Stimulated activated CD8-positive, alpha-beta memory T cell treated with anti-CD3 and anti-CD28 coated beads, Interleukin-12 subunit alpha, Interleukin-12 subunit beta, amount 100 ng/mL, for 1 hour (primary cell): ENCODE results near the gene ZNF774.
A peak's percentile ranks its signal among the peaks of the same experiment; 100 is the strongest.
"Not testable (repeated sequence)": the region's sequence is repeated elsewhere in the genome, so short reads cannot be mapped to it uniquely, and the experiment has no call there.

Experiments
- DNase-seq: peaks from one replicate; pipeline ENCODE4 v3.0.0-alpha.2; 2020; ENCODE audit warnings: low read depth

Gene ZNF774

DNA sequence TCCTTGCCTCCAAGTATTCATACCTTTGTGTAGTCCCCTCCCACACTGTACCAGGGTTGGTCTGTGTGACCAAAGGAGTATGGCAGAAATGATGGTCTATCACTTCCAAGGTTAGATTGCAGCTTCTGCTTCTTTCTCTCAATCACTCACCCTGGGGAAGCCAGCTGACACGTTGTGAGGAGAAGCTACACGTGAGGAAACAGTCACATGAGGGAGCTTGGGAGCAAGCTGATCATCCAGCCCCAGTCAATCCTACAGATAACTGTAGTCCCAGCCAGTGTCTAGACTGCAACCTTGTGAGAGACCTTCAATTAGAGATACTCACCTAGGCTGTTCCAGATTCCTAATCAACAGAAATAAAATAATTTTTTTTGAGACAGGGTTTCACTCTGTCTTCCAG lies 6.2 kb upstream of the ZNF774 start:
- DNase-seq = no peak

DNA sequence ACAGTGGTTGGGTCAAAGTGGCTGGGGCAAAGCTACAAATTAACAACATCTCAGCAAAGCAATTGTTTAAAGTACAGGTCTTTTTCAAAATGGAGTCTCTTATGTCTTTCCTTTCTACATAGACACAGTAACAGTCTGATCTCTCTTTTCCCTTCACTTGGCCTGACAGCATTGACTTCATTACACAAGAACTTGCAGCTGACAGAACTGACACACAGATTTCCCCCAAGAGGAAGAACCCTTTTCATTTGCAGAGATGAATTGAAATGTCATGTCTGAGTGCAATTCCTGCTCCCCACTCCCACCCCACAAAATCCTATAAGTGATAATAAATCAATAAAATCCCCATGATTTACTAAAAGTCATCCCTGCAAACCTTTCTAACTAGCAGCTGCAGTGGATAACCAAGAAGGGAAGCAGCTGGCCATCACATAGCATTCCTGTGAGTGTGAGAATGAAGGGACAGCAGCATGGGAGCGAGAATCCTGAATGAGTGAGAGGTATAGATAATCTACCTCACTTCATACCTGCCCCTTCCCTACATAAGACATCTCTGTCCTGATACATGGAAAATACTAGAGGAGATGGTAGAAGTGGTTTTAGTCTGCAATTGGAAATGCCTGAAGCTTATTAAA lies 4.5 kb upstream of the ZNF774 start:
- not testable (repeated sequence) for DNase-seq

DNA sequence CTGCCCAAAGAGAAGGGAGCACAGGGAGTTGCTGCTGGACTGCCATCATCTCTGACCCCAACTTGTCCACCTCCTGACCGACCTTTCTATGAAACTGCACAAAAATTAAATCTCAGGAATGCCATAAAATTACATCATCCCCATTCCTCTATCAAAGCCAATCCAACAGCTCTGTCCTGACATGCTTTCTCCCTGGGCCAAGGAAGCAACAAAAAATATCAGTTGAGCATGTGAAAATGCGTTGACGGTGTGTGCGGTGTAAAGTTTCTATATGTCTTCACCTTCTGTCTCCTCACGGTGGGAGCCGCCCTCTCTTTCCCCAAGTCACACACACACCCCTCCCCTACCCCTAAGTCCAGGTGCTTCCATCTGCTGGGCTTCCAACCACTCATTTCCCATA lies 3.6 kb upstream of the ZNF774 start:
- no peak for DNase-seq

DNA sequence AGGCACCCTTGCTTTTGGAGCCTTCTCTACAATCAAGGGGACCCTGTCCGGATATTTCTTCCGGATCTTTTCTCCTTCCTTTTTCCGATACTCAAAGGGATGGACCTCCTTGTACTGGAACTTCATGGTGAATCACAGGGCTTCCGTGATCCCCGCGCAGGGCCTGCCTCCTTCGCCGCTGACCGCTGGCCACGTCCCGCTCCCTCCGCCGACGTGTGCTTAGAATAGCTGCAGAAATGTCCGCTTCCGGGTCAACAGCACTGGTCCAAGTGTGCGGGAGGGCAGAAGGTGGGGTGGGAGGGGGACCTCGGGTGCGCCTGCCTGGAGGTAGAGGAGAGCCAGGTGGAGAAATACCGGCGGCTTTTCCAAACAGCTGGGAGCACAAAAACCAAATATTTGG lies 3.0 kb upstream of the ZNF774 start:
- no peak for DNase-seq

DNA sequence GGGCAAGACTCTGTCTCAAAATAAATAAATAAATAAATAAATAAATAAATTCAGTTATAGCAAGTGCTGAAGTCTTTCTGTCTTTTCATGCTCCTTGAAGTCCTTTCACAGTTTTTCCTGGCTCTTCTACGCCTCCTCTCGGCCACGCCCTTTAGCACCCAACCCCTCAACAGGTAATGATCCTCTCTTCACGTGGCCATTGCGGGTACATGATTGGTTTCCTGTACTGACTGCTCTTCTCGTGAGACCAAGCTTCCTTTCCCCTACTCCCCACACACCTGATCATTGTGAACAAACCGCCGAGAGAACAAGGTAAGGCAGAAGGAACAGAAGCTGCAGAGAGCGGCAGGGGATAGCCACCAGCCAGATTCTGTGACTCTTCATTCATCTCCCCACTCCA lies 2.3 kb upstream of the ZNF774 start:
- DNase-seq = no peak

DNA sequence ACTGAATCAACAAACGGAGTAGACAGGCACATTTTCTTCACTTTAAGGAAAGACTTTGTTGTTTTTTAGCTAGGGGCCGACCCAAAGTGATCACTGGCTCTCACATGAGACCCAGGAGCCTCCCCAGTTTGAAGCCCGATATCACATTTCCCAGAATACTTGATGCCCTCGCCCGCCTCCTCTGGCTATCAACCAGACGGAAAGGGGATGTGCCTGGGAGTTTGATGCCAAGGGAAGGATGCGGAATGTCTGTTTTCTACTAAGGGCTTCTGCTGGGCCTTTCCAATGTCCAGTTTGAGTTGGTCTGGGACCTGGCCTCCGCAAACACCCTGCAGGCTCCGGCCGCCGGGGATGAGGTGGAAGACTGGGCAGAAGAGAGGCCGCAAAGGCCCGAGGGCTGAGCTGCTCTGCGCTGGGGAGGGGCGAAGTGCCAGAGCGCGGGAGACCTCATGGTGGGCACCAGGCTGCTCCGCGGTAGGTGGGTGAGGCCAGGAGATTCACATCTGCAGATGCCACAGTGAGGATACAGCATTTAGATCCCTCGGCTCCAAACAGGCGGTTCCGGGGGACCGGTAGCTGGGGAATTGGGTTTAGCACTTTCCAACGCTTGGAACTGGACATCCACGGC lies 491 bp upstream of the ZNF774 start:
- DNase-seq = no peak

DNA sequence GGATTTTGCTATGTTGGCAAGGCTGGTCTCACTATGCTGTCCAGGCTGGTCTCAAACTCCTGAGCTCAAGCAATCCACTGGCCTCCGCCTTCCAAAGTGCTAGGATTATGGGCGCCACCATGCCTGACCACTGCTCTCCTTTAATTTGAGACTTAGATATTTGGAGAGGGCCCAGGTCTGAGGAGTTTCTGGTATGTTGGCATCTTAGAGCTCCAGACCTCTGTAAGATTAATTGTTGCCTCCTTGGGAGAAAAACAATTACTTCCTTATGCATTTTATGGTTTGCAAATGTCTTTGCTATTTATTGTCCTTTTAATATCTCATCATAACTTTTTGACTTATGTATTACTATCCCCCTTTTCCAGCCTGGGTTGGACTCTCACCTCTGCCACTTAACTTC lies 2.9 kb downstream of the ZNF774 start:
- no peak for DNase-seq

DNA sequence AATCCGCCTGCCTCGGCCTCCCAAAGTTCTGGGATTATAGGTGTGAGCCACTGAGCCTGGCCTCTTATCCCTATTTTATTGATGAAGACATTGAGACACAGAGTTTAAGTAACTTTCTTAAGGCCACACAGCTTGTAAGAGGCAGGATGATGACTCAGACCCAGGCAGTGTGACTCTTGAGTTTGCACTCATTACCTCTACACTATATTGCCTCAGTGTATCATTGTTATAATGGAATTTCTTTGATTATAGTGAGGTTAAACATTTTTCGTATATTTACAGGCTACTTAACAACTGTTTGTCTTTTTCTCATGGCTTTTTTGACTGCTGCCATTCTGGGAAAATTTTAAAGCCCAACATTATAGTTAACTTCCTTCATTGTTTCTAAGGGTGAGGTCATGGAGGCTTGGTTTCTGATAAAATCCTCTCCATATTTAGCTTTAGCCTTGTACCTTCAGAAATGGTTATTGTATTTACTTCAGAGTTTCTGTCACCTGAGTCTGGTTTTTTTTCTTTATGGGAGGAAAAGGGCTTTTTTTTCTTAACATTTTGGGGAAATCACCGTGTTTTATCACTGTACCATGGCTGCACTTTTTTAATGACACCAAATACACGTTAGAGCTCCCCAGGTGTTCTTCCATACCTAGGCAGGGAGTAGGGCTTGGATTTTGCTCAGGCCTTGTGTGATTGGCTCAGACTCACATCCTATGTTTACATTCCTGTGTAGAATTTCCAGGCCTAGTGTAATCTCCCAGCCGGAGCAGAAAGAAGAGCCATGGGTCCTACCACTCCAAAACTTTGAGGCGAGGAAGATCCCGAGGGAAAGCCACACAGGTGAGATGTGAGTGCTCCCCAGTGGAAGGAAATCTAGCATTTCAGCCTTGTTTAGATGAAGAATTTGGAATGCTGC lies 6.3 kb downstream of the ZNF774 start:
- DNase-seq = no peak

DNA sequence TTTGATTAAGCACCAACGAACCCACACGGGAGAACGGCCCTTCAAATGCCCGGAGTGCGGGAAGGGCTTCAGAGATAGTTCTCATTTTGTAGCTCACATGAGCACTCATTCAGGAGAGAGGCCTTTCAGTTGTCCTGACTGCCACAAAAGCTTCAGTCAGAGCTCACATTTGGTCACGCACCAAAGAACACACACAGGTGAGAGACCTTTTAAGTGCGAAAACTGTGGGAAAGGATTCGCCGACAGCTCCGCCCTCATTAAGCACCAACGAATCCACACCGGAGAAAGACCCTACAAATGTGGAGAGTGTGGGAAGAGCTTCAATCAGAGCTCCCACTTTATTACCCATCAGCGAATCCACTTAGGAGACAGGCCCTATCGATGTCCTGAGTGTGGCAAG lies 8.7 kb downstream of the ZNF774 start:
- no peak for DNase-seq

DNA sequence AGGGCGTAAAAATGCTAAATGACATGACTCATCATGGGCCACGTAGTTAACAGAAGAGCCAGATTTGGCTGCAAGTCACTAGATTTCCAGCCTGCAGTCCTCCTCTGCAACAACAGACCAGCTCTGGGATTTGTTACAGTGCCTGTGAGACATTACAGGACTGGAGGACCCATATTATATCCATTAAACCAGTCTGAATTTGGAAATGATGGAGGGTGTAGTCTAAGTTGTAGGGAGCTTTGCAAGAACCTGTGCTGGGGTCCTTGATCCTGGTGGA lies 10.8 kb downstream of the ZNF774 start:
- no peak for DNase-seq

DNA sequence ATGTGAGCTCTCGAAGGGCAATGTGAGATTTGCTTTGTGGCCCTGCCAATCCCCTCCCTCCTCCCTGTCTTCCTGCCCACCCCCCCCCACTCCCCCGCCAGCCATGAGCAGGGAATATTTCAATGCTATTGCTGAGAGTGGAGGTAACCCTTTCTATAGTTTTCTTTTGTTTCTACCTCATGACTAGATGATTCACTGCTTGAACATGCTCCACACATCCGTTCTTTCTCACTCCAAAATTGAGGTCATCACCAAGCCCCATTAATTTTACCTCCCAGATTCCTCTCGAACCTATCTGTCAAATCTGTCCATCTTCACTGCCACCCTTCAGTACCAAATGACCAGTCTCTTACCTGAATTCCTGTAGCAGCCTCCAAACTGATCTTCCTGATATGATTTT lies 12.2 kb downstream of the ZNF774 start:
- no peak for DNase-seq

DNA sequence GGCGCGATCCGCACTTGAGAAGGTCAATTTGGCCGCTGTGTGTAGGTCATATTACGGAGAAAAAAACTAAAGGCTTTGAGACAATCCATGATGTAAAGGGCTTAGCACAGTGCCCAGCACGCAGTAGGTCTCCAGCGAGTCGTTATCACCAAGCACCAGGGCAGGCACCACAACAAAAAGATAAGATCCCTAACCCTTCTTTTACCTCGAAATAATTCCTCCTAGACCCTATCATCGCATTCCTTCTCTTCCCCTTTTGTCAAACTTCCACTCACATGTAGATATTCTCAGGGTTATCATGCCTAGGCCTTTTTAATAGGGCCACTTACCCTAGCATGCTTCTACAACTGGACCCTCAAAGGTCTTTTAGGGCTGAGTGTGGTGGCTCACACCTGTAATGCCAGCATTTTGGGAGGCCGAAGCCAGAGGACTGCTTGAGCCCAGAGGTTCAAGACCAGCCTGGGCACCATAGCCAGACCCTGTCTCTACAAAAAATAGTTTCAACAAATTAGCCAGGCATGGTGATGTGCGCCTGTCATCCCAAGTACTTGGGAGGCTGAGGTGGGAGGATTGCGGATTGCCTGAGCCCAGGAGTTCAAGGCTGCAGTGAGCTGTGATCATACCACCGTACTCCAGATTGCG lies 13.5 kb downstream of the ZNF774 start:
- DNase-seq = no peak

DNA sequence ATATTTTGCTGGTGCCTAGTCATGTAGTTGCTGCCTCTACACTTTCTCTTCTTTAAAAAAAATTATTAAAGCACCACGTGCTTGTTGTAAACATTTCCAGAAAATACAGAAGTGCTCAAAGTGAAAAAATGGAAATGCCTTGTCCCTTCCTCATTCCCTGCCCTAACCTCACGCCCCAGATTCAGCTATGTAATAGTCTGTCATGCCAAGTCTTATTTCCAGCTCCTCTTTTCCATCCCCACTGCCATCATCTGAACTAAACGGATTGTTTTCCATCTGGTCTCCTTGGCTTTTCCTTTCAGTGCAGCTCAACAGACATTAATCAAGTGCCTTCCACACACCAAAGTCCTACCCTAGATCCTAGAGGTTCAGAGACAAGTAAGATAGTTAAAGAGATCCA lies 15.5 kb downstream of the ZNF774 start:
- DNase-seq = no peak

DNA sequence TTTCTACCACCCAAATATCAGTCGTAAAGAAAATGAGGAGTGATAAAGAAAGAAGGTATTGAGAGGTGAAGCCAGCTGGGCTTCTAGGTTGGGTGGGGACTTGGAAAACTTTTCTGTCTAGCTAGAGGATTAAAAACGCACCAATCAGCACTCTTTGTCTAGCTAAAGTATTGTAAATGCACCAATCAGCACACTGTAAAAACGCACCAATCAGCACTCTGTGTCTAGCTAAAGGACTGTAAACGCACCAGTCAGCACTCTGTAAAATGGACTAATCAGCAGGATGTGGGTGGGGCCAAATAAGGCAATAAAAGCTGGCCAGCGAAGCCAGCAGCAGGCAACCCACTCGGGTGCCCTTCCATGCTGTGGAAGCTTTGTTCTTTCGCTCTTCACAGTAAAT lies 23.0 kb downstream of the ZNF774 start:
- no peak for DNase-seq

DNA sequence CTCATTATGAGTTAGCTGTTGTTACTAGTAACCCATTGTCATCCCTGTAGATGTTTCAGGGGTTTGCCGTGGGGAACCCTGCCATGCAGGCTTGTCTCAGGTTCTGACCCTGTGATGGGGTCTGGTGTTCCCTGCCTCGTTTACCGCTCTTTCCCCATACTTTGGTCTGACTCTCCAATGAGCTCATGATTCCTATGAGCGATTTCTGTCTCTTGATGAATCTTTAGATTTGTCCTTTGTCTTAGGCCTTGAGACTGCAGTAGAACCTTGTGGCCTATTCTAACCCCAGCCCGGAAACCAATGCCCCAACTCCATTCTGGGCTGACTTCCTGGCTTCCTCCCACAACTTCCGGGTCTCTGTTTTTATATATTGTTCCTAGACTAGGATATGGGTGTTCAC lies 24.7 kb downstream of the ZNF774 start:
- DNase-seq = peak; percentile 49

DNA sequence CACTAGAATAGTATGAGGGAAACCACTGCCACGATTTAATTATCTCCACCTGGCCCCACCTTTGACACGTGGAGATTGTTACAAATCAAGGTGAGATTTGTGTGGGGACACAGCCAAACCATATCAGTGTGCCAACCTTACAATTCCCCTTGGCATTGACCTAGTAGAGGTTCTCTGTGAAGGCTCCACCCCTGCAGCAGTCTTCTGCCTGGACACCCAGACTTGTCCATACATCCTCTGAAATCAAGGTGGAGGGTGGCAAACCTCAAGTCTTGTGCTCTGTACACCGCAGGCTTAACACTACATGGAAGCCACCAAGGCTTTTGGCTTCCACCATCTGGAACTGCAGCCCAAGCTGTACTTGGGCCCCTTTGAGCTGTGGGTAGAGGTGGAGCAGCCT lies 27.2 kb downstream of the ZNF774 start:
- DNase-seq = no peak

DNA sequence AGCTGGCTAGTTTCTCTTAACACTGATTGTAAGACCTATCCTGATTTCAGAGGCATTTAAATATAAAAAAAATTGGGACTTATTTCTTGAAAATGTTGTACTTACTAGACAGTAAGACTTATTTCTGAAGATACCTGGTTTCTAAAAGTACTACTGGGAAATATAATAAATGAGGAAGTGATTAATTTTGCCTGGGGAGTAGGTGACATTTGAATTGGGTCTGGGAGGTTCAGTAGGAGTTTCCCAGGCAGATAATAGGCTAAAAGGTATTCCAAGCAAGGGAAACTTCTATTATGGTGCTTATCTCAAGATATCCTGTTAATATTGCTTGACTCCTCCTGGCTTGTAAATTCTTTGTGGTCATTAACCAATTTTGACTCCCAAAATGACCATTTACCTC lies 29.4 kb downstream of the ZNF774 start:
- DNase-seq = no peak

DNA sequence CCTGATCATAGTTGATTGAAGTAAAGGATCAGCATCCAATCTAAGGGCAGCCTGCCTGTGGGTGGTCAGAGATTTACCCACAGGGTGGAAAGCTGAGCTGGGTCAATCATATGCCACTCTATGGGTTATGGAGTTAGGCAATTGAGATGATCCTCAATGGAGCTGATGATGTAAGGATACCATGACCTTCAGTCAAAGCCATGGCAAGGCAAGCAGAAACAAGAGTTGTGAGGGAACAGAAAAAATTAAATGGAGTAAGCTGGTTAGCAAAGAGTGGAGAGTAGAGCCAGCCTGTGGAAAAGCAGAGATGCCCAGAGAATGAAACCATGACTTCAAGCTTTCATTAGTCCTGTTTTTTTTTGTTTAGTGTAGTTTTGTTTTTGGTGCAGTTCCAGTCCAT lies 30.2 kb downstream of the ZNF774 start:
- no peak for DNase-seq

DNA sequence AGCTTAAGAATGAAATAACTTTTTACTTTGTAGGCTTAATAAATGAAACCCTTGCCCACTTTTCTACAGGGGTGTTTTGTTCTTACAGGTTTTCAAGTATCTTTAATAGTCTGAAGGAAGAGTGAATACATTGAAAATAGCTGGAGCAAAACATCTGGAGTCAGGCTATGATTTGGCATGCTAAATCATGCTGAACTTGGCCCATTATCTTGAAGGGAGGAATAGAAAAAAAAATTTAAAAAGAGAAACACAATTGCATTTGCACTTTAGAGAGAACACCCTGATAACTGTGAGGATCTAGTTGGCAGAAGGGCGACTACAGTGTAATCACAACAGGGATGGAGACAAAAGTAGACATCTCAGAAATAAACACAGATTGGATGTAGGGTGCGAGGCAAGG lies 34.1 kb downstream of the ZNF774 start:
- DNase-seq = no peak

DNA sequence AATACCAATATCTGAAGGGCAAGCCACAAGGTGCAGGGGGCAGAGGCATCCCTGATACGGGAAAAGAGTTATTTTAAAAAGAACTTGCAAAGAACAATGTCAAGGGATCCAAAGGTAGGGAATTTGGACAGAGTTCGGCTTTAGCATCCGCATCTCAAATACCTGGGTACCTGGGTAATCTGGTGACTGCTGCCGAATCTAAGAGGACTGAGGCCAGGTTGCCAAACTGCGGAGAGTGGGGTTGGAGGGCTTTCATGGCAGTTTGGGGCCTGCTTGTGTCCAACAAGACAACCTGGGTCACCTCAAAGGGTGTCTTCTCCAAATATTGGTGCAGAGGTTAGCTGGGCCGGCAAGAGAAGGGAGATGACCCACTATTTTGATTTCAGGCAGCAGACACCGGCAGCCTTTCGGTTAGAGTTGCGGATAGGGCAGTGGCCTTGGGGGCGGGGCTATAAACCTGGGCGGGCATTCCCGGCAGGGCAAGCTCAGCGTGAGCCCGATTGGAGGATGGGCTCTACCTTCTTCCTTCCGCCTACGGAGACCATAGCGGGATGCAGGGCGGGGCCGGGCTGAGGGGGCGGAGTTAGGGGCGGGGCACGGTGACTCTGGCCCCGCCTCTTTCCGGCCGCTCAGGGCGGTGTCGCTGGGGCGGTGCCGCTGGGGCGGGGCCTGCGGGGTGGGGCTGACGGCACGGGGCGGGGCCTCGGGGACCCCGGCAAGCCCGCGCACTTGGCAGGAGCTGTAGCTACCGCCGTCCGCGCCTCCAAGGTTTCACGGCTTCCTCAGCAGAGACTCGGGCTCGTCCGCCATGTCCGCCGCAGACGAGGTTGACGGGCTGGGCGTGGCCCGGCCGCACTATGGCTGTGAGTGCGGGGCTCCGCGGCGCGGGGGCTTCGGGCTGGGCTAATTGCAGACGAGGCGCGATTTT lies 35.7 kb downstream of the ZNF774 start, which contains the start of gene IQGAP1:
TSS of gene IQGAP1 (plus strand) at position 709 of the 928 bp plus-strand sequence. CDS start at position 809, 100 bp downstream.
- DNase-seq = peak; percentile 88

DNA sequence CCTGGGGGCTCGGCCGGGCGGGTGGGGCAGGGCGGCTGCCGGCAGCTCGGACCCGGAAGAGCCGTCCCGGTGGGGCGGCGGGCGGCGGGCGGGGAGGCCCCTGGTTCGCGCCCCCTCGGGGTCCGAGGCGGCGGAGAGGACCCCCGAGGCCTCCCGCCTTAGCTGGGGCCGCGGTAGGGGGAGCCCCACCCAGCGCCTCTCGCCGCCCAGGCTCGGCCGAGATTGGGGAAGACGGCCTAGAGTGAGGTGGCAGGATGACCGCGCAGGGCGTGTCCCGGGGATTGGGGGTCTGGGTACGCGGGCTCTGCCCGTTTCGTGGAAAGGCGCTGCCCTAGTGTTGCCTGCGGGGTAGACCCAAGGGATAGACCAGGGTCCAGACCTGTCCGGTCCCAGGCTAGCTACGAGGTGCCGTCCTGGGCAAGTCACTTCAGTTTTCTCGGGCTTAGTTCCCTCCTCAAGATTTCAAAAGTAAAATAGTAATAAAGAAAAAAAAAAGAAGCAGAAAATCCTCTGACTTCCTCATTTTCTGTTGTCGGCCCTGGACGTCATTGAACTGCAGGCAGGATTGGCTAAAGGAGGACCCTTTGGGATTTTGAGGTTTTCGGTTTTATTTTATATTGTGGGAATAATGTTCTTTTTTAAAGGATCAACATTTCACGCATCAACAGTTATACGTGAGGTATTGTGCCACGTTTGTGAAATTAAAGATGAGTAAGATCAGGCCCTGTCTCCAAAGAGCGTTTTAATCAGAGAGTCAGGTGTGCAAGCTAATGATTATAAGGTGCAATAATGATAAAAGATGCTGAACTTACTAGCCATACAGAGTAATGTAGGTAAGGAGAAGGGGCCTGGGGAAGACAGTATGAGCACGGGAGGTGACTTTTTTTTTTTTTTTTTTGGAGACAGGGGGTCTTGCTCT lies 36.6 kb downstream of the ZNF774 start:
- DNase-seq = no peak
